ENCODE results near the gene INO80D.

GRCh38 chr2:206071807-206072206, 14.2 kb downstream of the INO80D start:
- TF ChIP-seq CTCF (conservative IDR thresholded peaks at IDR 0.05 in 1 of 2, IDR thresholded peaks at IDR 0.05 in 1 of 2; ENCODE audit: low read depth in 1 of 2, low read length in 2 of 2) (no peak), EZH2 (IDR thresholded peaks at IDR 0.05; ENCODE audit: low read length, missing control alignments) (no peak)

Measured in fibroblast of lung (primary cell).